WERI-Rb-1 (cell line): ENCODE results near the gene TSPAN15.

Experiments used
- DNase-seq: peaks from one replicate; pipeline ENCODE4 v3.0.0-alpha.2; 2020
- H3K27ac ChIP-seq: fragments of 250-450 bp; sonication (Bioruptor Pico); 2 replicates; pipeline ENCODE4 v1.5.1; 2020; ENCODE audit warnings: mild to moderate bottlenecking, moderate library complexity
- H3K27me3 ChIP-seq: fragments of 250-450 bp; sonication (Bioruptor Pico); 2 replicates; pipeline ENCODE4 v1.5.1; 2021; ENCODE audit warnings: mild to moderate bottlenecking, low read depth, moderate library complexity; ENCODE audit not compliant: insufficient read depth, severe bottlenecking
- H3K36me3 ChIP-seq: fragments of 250-450 bp; sonication (Bioruptor Pico); 2 replicates; pipeline ENCODE4 v1.5.1; 2020; ENCODE audit warnings: mild to moderate bottlenecking, moderate library complexity
- H3K4me3 ChIP-seq: 2 replicates; pipeline ENCODE4 v1.5.1; 2011; ENCODE audit warnings: low read depth, mild to moderate bottlenecking, control low read depth, low read length
- H3K9me3 ChIP-seq: fragments of 250-450 bp; sonication (Bioruptor Pico); 2 replicates; pipeline ENCODE4 v1.5.1; 2021; ENCODE audit warnings: mild to moderate bottlenecking, moderate library complexity; ENCODE audit not compliant: severe bottlenecking
- TF ChIP-seq, protein P1 (sequence below): IDR thresholded peaks from 2 replicates; pipeline ENCODE4 v1.5.1; 2011; ENCODE audit warnings: low read depth, mild to moderate bottlenecking, control low read depth, inconsistent platforms, low read length

The TSPAN15 gene

DNA sequence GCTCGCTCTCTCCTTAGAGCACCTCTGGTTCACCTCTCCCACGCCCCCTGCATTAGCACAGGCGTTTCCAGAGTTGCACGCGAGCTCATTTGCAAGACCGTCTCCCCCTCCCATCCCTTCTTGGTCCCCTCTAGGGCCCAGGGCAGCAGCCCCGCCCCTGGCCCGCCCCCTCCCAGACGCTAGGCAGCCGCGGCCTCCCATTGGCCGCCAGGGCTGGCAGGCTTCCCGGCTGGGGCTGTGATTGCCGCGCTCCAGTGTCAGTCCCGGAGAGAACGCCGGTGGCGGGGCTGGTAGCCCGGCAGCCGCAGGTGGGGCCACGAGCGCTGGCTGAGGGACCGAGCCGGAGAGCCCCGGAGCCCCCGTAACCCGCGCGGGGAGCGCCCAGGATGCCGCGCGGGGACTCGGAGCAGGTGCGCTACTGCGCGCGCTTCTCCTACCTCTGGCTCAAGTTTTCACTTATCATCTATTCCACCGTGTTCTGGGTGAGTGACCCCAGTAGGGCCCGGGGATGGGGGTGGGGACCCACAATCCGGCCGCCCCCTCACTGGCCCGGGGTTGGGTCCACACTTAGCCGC, at the start of gene TSPAN15:
Gene TSPAN15, plus strand, starts transcription at position 257 of the 575 bp plus-strand sequence. Its CDS starts 130 bp downstream, at position 387.
- peak; percentile 94 for DNase-seq
- H3K36me3 ChIP-seq: no peaks in the 10 kb centered on the region
- H3K27me3 ChIP-seq: no peaks in the 10 kb centered on the region
- peak within 1 kb of the TSS; percentile 53 for H3K27ac ChIP-seq
- peak within 1 kb of the TSS; percentile 87 for H3K4me3 ChIP-seq
- TF ChIP-seq, protein P1, sequence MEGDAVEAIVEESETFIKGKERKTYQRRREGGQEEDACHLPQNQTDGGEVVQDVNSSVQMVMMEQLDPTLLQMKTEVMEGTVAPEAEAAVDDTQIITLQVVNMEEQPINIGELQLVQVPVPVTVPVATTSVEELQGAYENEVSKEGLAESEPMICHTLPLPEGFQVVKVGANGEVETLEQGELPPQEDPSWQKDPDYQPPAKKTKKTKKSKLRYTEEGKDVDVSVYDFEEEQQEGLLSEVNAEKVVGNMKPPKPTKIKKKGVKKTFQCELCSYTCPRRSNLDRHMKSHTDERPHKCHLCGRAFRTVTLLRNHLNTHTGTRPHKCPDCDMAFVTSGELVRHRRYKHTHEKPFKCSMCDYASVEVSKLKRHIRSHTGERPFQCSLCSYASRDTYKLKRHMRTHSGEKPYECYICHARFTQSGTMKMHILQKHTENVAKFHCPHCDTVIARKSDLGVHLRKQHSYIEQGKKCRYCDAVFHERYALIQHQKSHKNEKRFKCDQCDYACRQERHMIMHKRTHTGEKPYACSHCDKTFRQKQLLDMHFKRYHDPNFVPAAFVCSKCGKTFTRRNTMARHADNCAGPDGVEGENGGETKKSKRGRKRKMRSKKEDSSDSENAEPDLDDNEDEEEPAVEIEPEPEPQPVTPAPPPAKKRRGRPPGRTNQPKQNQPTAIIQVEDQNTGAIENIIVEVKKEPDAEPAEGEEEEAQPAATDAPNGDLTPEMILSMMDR: no peak
- H3K9me3 ChIP-seq: no peaks in the 10 kb centered on the region

DNA sequence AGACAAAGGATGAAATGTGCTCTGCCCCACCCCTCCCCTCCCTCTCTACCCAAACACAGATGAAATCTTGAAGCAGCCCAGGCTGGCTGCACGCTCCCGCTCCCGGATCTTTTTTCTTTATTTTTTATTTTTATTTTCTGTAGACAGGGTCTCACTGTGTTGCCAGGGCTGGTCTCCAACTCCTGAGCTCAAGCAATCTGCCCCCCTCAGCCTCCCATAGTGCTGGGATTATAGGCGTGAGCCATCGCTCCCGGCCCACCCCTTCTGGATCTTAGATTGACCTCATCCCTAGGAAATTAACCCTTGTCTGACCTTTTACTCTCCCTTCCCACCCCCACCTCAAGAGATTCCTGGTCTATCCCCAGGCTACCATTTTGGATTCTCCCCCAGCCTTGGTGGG, 48.9 kb upstream of the TSPAN15 start:
- Histone ChIP-seq H3K36me3 (peaks cover 14% of the 10 kb centered on the region; the same call in 1 of the 2 replicates), H3K4me3 (no peak overlapping the region), H3K27ac (no peak overlapping the region), H3K9me3 (no peaks in the 10 kb centered on the region), H3K27me3 (no peaks in the 10 kb centered on the region)
- TF ChIP-seq, protein P1: no peak
- no peak for DNase-seq

DNA sequence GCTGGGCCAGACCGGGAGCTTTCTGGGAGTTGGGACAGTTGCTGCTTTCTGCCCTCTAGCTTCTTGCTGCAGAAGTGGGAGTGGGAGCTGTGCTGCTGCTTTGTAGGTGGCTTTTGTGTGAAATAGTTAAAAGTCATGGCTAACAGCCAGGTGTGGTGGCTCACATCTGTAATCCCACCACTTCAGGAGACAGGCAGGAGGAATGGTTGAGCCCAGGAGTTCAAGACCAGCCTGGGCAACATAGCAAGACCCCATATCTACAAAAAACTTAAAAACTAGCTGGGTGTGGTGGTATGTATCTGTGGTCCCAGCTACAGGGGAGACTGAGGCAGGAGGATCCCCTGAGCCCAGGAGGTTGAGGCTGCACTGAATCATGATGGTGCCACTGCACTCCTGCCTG, 48.2 kb upstream of the TSPAN15 start:
- H3K27ac ChIP-seq: no peak overlapping the region
- no peaks in the 10 kb centered on the region for H3K9me3 ChIP-seq
- H3K36me3 ChIP-seq: peaks cover 11% of the 10 kb centered on the region; the same call in 1 of the 2 replicates
- no peak overlapping the region for H3K4me3 ChIP-seq
- H3K27me3 ChIP-seq: no peaks in the 10 kb centered on the region
- no peak for DNase-seq
- TF ChIP-seq, protein P1: no peak

DNA sequence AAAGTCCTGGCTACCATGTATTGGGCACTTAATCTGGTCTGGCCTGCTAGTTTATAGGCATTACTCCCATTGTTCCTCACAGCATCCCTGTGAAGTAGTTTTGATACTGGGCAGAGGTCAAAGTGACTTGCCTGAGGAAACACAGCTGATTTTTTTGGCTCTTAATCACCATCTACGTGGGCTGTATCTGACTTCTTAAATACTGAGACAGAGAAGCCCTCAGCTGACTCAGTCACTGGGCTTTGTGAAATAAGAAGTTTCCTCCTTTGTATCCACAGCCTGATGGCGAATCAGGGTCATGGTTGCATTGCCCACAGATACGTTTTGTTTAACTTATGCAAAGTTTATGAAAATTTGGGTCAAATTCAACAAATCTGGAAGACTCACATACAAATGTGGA, 47.7 kb upstream of the TSPAN15 start:
- Histone ChIP-seq H3K36me3 (peaks cover 11% of the 10 kb centered on the region; the same call in 1 of the 2 replicates), H3K27ac (no peak overlapping the region), H3K9me3 (no peaks in the 10 kb centered on the region), H3K4me3 (no peak overlapping the region), H3K27me3 (no peaks in the 10 kb centered on the region)
- DNase-seq: no peak
- TF ChIP-seq, protein P1: no peak

DNA sequence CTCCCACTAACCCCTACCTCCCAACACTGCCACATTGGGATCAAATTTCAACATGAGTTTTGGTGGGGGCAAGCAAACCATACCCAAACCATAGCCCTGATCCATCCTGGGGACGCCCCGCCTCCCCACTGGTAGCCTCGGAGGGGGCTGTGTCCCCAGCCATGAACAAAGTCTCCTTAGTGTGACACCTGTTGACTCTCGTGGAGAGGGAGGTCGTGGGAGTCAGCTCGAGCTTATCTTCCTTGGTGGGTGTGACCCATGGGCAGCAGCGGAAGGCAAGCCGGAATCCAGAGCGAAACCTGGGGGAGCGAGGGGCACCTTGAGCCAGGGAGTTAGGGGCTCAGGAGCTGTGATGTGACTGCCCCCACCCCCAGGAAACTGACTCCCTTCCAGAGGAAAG, 46.5 kb upstream of the TSPAN15 start:
- TF ChIP-seq, protein P1: no peak
- Histone ChIP-seq H3K27me3 (no peaks in the 10 kb centered on the region), H3K9me3 (no peaks in the 10 kb centered on the region), H3K36me3 (peaks cover 7% of the 10 kb centered on the region; the same call in 1 of the 2 replicates), H3K27ac (no peak overlapping the region), H3K4me3 (no peak overlapping the region)
- no peak for DNase-seq

DNA sequence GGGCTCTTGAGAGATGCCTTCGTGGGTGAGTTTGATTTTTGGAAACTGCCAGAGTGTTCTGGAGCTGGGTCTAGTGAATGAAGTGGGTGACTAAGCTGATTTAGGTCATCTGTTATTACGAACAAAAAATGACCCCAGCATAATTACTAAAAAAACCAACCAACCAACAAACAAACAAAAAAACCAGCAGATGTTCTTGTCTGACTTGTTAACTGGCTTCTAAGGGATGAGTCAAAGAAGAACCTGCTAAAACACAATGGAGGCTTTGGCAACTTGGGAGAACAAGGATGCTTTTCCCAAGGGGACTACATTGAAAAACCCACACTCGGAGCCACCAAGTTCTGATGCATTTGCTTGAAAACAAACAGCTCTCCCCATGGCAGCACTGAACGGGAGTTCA, 46.0 kb upstream of the TSPAN15 start:
- H3K27ac ChIP-seq: no peak overlapping the region
- no peaks in the 10 kb centered on the region for H3K27me3 ChIP-seq
- H3K4me3 ChIP-seq: no peak overlapping the region
- DNase-seq: no peak
- H3K9me3 ChIP-seq: no peaks in the 10 kb centered on the region
- TF ChIP-seq, protein P1: no peak
- H3K36me3 ChIP-seq: peaks cover 7% of the 10 kb centered on the region; the same call in 1 of the 2 replicates
